Stimulated activated CD8-positive, alpha-beta memory T cell treated with anti-CD3 and anti-CD28 coated beads, Interleukin-2, amount 100 ng/mL, for 1 hour (primary cell): ENCODE data around the gene NR1I2.

Experiments used
- DNase-seq, 2 donors: peaks; one replicate each; pipeline ENCODE4 v3.0.0-alpha.2; 2020; ENCODE audit warnings: low read depth in 2 of 2

NR1I2 gene

GRCh38 chr3:119781330-119782198 is at the start of gene NR1I2:
Gene NR1I2, plus strand, starts transcription at chr3:119782101.
- no peak for DNase-seq

- no peak for DNase-seq
These were observed 48.1 kb upstream of the NR1I2 start for GRCh38 chr3:119733812-119734211.

- DNase-seq, result no peak
These were observed 43.2 kb upstream of the NR1I2 start for GRCh38 chr3:119738741-119739140.

GRCh38 chr3:119741657-119742590 is 40.0 kb upstream of the NR1I2 start:
- DNase-seq, result no peak

GRCh38 chr3:119743921-119744320 is 38.0 kb upstream of the NR1I2 start:
- DNase-seq, result no peak

- no peak for DNase-seq
These were observed 36.0 kb upstream of the NR1I2 start for GRCh38 chr3:119745942-119746341.

- DNase-seq, result no peak
These were observed 35.5 kb upstream of the NR1I2 start for GRCh38 chr3:119746423-119746822.

- no peak for DNase-seq
These were observed 34.5 kb upstream of the NR1I2 start for GRCh38 chr3:119747357-119747756.

GRCh38 chr3:119748991-119749390 is 32.9 kb upstream of the NR1I2 start:
- no peak for DNase-seq

GRCh38 chr3:119751423-119751822 is 30.5 kb upstream of the NR1I2 start:
- DNase-seq, result no peak

- DNase-seq, result no peak
These were observed 21.9 kb upstream of the NR1I2 start for GRCh38 chr3:119759962-119760361.

- DNase-seq, result no peak
These were observed 19.0 kb upstream of the NR1I2 start for GRCh38 chr3:119762876-119763275.

- DNase-seq, result no peak
These were observed 18.4 kb upstream of the NR1I2 start for GRCh38 chr3:119763466-119763865.

GRCh38 chr3:119765239-119765638 is 16.7 kb upstream of the NR1I2 start:
- DNase-seq, result no peak

- DNase-seq, result no peak
These were observed 13.8 kb upstream of the NR1I2 start for GRCh38 chr3:119767936-119768601.

- DNase-seq, result no peak
These were observed 13.1 kb upstream of the NR1I2 start for GRCh38 chr3:119768668-119769393.

GRCh38 chr3:119769394-119770149 is 12.3 kb upstream of the NR1I2 start:
- no peak for DNase-seq

- DNase-seq, result no peak
These were observed 7.5 kb upstream of the NR1I2 start for GRCh38 chr3:119774444-119774843.

GRCh38 chr3:119776304-119776703 is 5.6 kb upstream of the NR1I2 start:
- DNase-seq, result no peak

- no peak for DNase-seq
These were observed 3.7 kb upstream of the NR1I2 start for GRCh38 chr3:119778176-119778575.

GRCh38 chr3:119778811-119779210 is 3.1 kb upstream of the NR1I2 start:
- no peak for DNase-seq
